Osteoblast (primary cell): Measurements from ENCODE around the gene MBOAT2. TPM values are rescaled to one million over a fixed set of nuclear protein-coding genes. Genes with fewer than 3 reads are reported as not detected.
A peak's percentile ranks its signal among the peaks of the same experiment; 100 is the strongest.
"Not testable (repeated sequence)": the region's sequence is repeated elsewhere in the genome, so short reads cannot be mapped to it uniquely, and the experiment has no call there.

Experiments
- DNase-seq: peaks from one replicate; pipeline ENCODE4 v3.0.0; 2011; ENCODE audit warnings: low spot score, mixed read lengths; ENCODE audit not compliant: insufficient read length; ENCODE audit errors: missing footprints
- H2AFZ ChIP-seq: 2 replicates; pipeline ENCODE4 v1.6.0; 2011; ENCODE audit warnings: mild to moderate bottlenecking, low read length
- H3K27ac ChIP-seq: 2 replicates; pipeline ENCODE4 v1.5.1; 2011; ENCODE audit warnings: mild to moderate bottlenecking, low read depth, low read length, moderate library complexity
- H3K27me3 ChIP-seq: 2 replicates; pipeline ENCODE4 v1.6.0; 2012; ENCODE audit warnings: mild to moderate bottlenecking, control low read depth, inconsistent platforms, low read length, moderate library complexity; ENCODE audit not compliant: insufficient read depth
- H3K36me3 ChIP-seq: 2 replicates; pipeline ENCODE4 v1.5.1; 2011; ENCODE audit warnings: mild to moderate bottlenecking, low read length, control low read depth, moderate library complexity; ENCODE audit not compliant: insufficient read depth
- H3K4me1 ChIP-seq: 2 replicates; pipeline ENCODE4 v1.5.1; 2011; ENCODE audit warnings: mild to moderate bottlenecking, low read length, control low read depth, moderate library complexity; ENCODE audit not compliant: insufficient read depth
- H3K4me2 ChIP-seq: 2 replicates; pipeline ENCODE4 v1.6.0; 2011; ENCODE audit warnings: mild to moderate bottlenecking, low read length; ENCODE audit not compliant: insufficient read depth
- H3K4me3 ChIP-seq: fragments of 200-600 bp; sonication (generic); 3 replicates; pipeline ENCODE4 v1.5.1; 2012; ENCODE audit warnings: mild to moderate bottlenecking, low read length, inconsistent platforms; ENCODE audit not compliant: insufficient read depth
- H3K79me2 ChIP-seq: 2 replicates; pipeline ENCODE4 v1.6.0; 2012; ENCODE audit warnings: mild to moderate bottlenecking, low read length, control low read depth, inconsistent platforms; ENCODE audit not compliant: insufficient read depth
- H3K9me3 ChIP-seq: 2 replicates; pipeline ENCODE4 v1.5.1; 2011; ENCODE audit warnings: low read depth, low read length, control low read depth
- H4K20me1 ChIP-seq: 2 replicates; pipeline ENCODE4 v1.6.0; 2012; ENCODE audit warnings: mild to moderate bottlenecking, low read length, control low read depth; ENCODE audit not compliant: insufficient read depth
- total RNA-seq: library from RNA; depleted of rRNA; stranded (reverse); fragments of >200 nt; gene quantifications from 2 replicates; pipeline ENCODE4 v1.2.3, GENCODE V29; 2012
- TF ChIP-seq, protein P1 (sequence below): IDR thresholded peaks from 2 replicates; pipeline ENCODE4 v1.5.1; 2011; ENCODE audit warnings: mild to moderate bottlenecking, low read depth, low read length, moderate library complexity; ENCODE audit errors: extremely low read depth

MBOAT2 gene
- total RNA-seq, 1 donor, result 54.3 TPM

DNA sequence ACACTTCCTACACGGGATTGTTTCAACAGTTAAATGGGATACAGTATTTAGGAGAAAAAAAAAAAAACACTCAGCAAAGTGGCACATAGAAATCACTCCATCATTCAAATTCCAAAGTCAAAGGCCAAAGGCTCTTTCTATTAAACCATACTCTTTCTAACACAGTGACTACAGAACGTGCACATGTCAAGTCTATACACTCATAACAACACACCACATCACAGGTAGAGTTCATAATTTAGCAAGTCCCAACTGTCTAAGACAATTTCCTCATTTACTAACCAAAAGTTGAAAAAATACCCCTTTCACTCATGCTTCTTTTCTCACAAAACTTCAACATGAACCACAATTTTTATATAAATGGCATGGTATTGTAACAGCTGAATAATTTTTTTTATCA lies 70.8 kb downstream of the MBOAT2 start:
- no peak overlapping the region for H3K4me3 ChIP-seq
- H3K9me3 ChIP-seq, result no peaks in the 10 kb centered on the region
- no peaks in the 10 kb centered on the region for H3K4me1 ChIP-seq
- H4K20me1 ChIP-seq, result no peaks in the 10 kb centered on the region
- no peak overlapping the region for H2AFZ ChIP-seq
- peaks cover 8% of the 10 kb centered on the region for H3K36me3 ChIP-seq
- no peak overlapping the region for H3K4me2 ChIP-seq
- TF ChIP-seq, protein P1, sequence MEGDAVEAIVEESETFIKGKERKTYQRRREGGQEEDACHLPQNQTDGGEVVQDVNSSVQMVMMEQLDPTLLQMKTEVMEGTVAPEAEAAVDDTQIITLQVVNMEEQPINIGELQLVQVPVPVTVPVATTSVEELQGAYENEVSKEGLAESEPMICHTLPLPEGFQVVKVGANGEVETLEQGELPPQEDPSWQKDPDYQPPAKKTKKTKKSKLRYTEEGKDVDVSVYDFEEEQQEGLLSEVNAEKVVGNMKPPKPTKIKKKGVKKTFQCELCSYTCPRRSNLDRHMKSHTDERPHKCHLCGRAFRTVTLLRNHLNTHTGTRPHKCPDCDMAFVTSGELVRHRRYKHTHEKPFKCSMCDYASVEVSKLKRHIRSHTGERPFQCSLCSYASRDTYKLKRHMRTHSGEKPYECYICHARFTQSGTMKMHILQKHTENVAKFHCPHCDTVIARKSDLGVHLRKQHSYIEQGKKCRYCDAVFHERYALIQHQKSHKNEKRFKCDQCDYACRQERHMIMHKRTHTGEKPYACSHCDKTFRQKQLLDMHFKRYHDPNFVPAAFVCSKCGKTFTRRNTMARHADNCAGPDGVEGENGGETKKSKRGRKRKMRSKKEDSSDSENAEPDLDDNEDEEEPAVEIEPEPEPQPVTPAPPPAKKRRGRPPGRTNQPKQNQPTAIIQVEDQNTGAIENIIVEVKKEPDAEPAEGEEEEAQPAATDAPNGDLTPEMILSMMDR, result no peak
- no peak for DNase-seq
- H3K27me3 ChIP-seq, result no peaks in the 10 kb centered on the region
- H3K79me2 ChIP-seq, result no peaks in the 10 kb centered on the region
- H3K27ac ChIP-seq, result no peak overlapping the region

DNA sequence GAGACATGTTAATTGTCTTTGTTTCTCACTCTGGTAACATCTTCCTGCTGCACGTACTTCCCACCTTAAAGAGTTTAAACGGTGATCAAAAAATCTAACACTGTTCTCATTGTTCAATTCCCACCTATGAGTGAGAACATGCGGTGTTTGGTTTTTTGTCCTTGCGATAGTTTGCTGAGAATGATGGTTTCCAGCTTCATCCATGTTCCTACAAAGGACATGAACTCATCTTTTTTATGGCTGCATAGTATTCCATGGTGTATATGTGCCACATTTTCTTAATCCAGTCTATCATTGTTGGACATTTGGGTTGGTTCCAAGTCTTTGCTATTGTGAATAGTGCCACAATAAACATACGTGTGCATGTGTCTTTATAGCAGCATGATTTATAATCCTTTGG lies 73.3 kb downstream of the MBOAT2 start:
- not testable (repeated sequence) for H3K27ac ChIP-seq, H3K79me2 ChIP-seq, DNase-seq, H3K27me3 ChIP-seq, H2AFZ ChIP-seq, H3K4me1 ChIP-seq, H3K4me2 ChIP-seq, H3K9me3 ChIP-seq, H3K4me3 ChIP-seq, H4K20me1 ChIP-seq, H3K36me3 ChIP-seq

DNA sequence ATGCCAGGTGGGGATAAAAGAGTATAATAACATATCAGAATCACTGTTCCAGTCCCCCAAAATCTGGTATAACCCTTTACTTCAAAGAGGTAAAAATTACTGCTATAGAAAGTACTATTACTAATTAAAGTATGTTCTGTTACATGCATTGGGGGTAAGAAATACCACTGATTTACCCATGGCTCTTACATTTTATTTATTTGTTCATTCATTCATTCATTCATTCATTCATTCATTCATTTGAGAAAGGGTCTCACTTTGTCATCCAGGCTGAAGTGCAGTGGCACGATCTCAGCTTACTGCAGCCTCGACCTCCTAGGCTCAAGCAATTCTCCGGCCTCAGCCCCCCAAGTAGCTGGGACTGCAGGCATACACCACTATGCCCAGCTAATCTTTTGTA lies 74.4 kb downstream of the MBOAT2 start:
- H3K9me3 ChIP-seq, result no peaks in the 10 kb centered on the region
- H3K79me2 ChIP-seq, result no peaks in the 10 kb centered on the region
- H3K36me3 ChIP-seq, result peaks cover 3% of the 10 kb centered on the region
- no peaks in the 10 kb centered on the region for H3K27me3 ChIP-seq
- H4K20me1 ChIP-seq, result peaks cover 2% of the 10 kb centered on the region
- H3K4me3 ChIP-seq, result no peak overlapping the region
- no peaks in the 10 kb centered on the region for H3K4me1 ChIP-seq
- H3K4me2 ChIP-seq, result no peak overlapping the region
- no peak for DNase-seq
- TF ChIP-seq, protein P1, result no peak
- H2AFZ ChIP-seq, result no peak overlapping the region
- H3K27ac ChIP-seq, result no peak overlapping the region

DNA sequence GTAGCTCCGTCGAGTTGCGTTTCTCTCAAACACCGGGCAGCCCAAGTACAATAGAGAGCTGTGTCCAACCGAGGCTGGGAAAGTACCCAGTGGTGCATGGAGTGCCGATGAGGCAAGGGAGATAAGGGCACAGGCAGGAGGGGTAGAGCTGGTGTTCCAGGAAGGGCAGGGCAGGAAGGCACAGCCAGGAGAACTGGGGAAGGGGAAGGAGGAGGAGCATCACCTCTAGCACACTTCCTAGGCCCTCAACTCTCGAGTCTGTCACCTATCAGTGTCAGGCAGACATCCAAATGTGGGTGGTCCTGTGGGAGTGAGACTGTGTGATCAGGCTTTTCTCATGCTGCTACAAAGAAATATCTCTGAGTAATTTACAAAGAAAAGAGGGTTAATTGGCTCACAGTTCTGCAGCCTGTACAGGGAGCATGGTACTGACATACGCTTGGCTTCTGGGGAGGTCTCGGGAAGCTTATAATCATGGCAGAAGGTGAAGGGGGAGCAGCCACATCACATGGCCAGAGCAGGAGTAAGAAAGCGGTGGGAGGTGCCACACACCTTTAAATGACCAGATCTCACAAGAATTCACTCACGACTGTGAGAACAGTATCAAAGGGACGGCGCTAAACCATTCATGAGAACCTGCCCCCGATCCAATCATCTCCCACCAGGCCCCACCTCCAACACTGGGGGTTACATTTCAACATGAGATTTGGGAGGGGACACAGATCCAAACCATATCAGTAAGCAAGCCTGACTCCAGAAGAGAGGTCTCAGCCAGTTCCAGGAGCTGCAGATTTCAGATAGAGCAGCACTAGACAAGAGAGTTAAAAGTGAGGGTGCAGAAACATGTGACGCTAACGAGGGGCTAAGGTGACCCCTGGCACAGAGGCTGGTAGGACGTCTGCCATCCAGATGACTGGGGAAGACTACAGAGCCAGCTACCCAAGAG lies 75.7 kb downstream of the MBOAT2 start:
- Histone ChIP-seq H3K27ac (no peak overlapping the region), H3K4me3 (no peak overlapping the region), H3K27me3 (no peaks in the 10 kb centered on the region), H3K79me2 (no peaks in the 10 kb centered on the region), H3K36me3 (peaks cover 3% of the 10 kb centered on the region), H3K4me2 (no peak overlapping the region), H2AFZ (no peak overlapping the region), H3K4me1 (no peaks in the 10 kb centered on the region), H3K9me3 (no peaks in the 10 kb centered on the region), H4K20me1 (peaks cover 2% of the 10 kb centered on the region)
- DNase-seq, result peak; percentile 32
- TF ChIP-seq, protein P1, result no peak
